Measurements from ENCODE around the gene MALSU1.
A peak's percentile ranks its signal among the peaks of the same experiment; 100 is the strongest.
"Not testable (repeated sequence)": the region's sequence is repeated elsewhere in the genome, so short reads cannot be mapped to it uniquely, and the experiment has no call there.

The MALSU1 gene

GRCh38 chr7:23287612-23288011 is 11.5 kb upstream of the MALSU1 start:
- DNase-seq = no peak

- DNase-seq = no peak
These were observed 8.1 kb upstream of the MALSU1 start for GRCh38 chr7:23290993-23291392.

- DNase-seq = no peak
These were observed 7.1 kb upstream of the MALSU1 start for GRCh38 chr7:23291957-23292560.

GRCh38 chr7:23292623-23293022 is 6.5 kb upstream of the MALSU1 start:
- no peak for DNase-seq

- no peak for DNase-seq
These were observed 5.6 kb upstream of the MALSU1 start for GRCh38 chr7:23293500-23294073.

GRCh38 chr7:23294549-23295400 is 4.4 kb upstream of the MALSU1 start:
- no peak for DNase-seq

- DNase-seq = no peak
These were observed 3.8 kb upstream of the MALSU1 start for GRCh38 chr7:23295401-23295697.

- no peak for DNase-seq
These were observed 828 bp upstream of the MALSU1 start for GRCh38 chr7:23298141-23298881.

- DNase-seq = no peak
These were observed 696 bp downstream of the MALSU1 start for GRCh38 chr7:23299770-23300300.

GRCh38 chr7:23306936-23307521 is 7.9 kb downstream of the MALSU1 start:
- DNase-seq = no peak

- no peak for DNase-seq
These were observed 9.6 kb downstream of the MALSU1 start for GRCh38 chr7:23308754-23309153.

GRCh38 chr7:23312141-23312540 is 13.0 kb downstream of the MALSU1 start:
- DNase-seq = not testable (repeated sequence)

GRCh38 chr7:23315366-23315765 is 16.2 kb downstream of the MALSU1 start:
- no peak for DNase-seq

- no peak for DNase-seq
These were observed 32.0 kb downstream of the MALSU1 start for GRCh38 chr7:23331132-23331531.

- DNase-seq = no peak
These were observed 33.1 kb downstream of the MALSU1 start for GRCh38 chr7:23332193-23332592.

GRCh38 chr7:23332910-23333612 is 33.9 kb downstream of the MALSU1 start:
- no peak for DNase-seq

- DNase-seq = no peak
These were observed 34.6 kb downstream of the MALSU1 start for GRCh38 chr7:23333671-23334246.

GRCh38 chr7:23334482-23335056 is 35.4 kb downstream of the MALSU1 start:
- peak; percentile 76 for DNase-seq

- DNase-seq = no peak
These were observed 36.0 kb downstream of the MALSU1 start for GRCh38 chr7:23335136-23335535.

GRCh38 chr7:23335621-23336020 is 36.5 kb downstream of the MALSU1 start:
- DNase-seq = peak; percentile 29

GRCh38 chr7:23336086-23336485 is 36.9 kb downstream of the MALSU1 start:
- DNase-seq = no peak
